Activated T-helper 1 cell treated with anti-CD3 and anti-CD28 coated beads, Interleukin-12 subunit alpha, Interleukin-12 subunit beta, Interleukin-2, Interleukin-4 antibody, amounts not matched to agents 30 ng/mL and 10 ng/mL and 1 ng/mL, durations not matched to agents 14 hours and 24 hours and 36 hours (primary cell): ENCODE data around the gene GIMAP5. TPM values are rescaled to one million over a fixed set of nuclear protein-coding genes. Genes with fewer than 3 reads are reported as not detected.
"Not testable (repeated sequence)": the region's sequence is repeated elsewhere in the genome, so short reads cannot be mapped to it uniquely, and the experiment has no call there.

Experiments
- DNase-seq: peaks from one replicate; pipeline ENCODE4 v3.0.0; 2021; ENCODE audit warnings: low spot score
- H3K27ac Mint-ChIP-seq: one replicate; pipeline ENCODE4 v1.8.0; 2021; ENCODE audit warnings: mild to moderate bottlenecking, mixed read lengths
- H3K27me3 Mint-ChIP-seq: one replicate; pipeline ENCODE4 v1.8.0; 2022; ENCODE audit warnings: mild to moderate bottlenecking, moderate library complexity, mixed read lengths; ENCODE audit not compliant: insufficient read depth
- H3K36me3 Mint-ChIP-seq: one replicate; pipeline ENCODE4 v1.8.0; 2021; ENCODE audit warnings: low read depth, mixed read lengths
- H3K4me1 Mint-ChIP-seq: one replicate; pipeline ENCODE4 v1.8.0; 2021; ENCODE audit warnings: low read depth, mixed read lengths
- H3K4me3 Mint-ChIP-seq: one replicate; pipeline ENCODE4 v1.8.0; 2021; ENCODE audit warnings: mild to moderate bottlenecking, moderate library complexity, mixed read lengths
- H3K9me3 Mint-ChIP-seq: one replicate; pipeline ENCODE4 v1.8.0; 2021; ENCODE audit warnings: mixed read lengths
- intact Hi-C: fragments of 100-400 bp; cut with micrococcal nuclease; formaldehyde crosslinking; loops from one replicate; pipeline ENCODE4 v1.15.1; 2024
- total RNA-seq: library from RNA; stranded (reverse); gene quantifications from 2 replicates; pipeline ENCODE4 v1.2.3, GENCODE V29; 2022

Gene GIMAP5
- total RNA-seq, 1 donor from 2014 or later, result 53.8 TPM

GRCh38 chr7:150755473-150756099 lies 18.4 kb downstream of the GIMAP5 start:
- peaks cover 54% of the 10 kb centered on the region for H3K4me1 Mint-ChIP-seq
- peak; percentile 68 for DNase-seq
- H3K4me3 Mint-ChIP-seq, result peak overlapping the region; percentile 70
- H3K36me3 Mint-ChIP-seq, result no peaks in the 10 kb centered on the region
- peak overlapping the region; percentile 90 for H3K27ac Mint-ChIP-seq
- peaks cover 4% of the 10 kb centered on the region for H3K9me3 Mint-ChIP-seq
- H3K27me3 Mint-ChIP-seq, result peaks cover 3% of the 10 kb centered on the region
- intact Hi-C loops, result loop anchor here (1.0 to 5.0 kb wide), 13 partner anchors 22 to 435 kb away; partner anchors contain the start of genes GIMAP2, GIMAP6, GIMAP7 and ZNF775

GRCh38 chr7:150756166-150756565 lies 18.9 kb downstream of the GIMAP5 start:
- peak overlapping the region; percentile 70 for H3K4me3 Mint-ChIP-seq
- peaks cover 50% of the 10 kb centered on the region for H3K4me1 Mint-ChIP-seq
- no peak for DNase-seq

DNA sequence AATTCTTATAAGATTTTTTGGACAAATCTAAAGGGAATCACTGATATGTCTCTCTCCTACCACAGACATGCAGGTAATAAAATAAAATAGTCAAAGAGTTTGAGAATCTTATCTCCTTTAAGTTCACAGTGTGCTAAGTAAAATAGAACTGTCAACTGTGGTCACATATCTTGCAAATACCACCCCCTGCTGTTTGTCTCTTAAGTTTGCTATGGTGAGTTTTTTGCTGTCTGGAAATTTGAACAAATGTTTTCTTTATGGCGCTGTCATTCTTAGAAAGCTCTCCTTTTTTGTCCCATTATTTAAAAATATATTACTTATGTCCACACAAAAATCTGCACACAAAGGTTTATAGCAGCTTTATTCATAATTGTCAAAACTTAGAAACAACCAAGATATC lies 19.6 kb downstream of the GIMAP5 start:
- Mint-ChIP-seq H3K27ac (peak overlapping the region; percentile 90), H3K27me3 (peaks cover 5% of the 10 kb centered on the region), H3K36me3 (peaks cover 5% of the 10 kb centered on the region), H3K4me1 (peaks cover 48% of the 10 kb centered on the region), H3K9me3 (peaks cover 12% of the 10 kb centered on the region), H3K4me3 (no peak overlapping the region)
- no peak for DNase-seq
- intact Hi-C loops, result loop anchor here (1.0 to 5.0 kb wide), 5 partner anchors 309 to 471 kb away; partner anchors contain the start of gene ZNF775

More at GRCh38 chr7:150756166-150756565, 18.9 kb downstream of the GIMAP5 start:
- intact Hi-C loops, result loop anchor here (5.0 kb wide), 1 partner anchor 379 kb away; the partner anchor contains the start of gene ZNF775
- peak overlapping the region; percentile 90 for H3K27ac Mint-ChIP-seq
- H3K36me3 Mint-ChIP-seq, result peaks cover under 1% of the 10 kb centered on the region
- peaks cover 3% of the 10 kb centered on the region for H3K27me3 Mint-ChIP-seq
- peaks cover 5% of the 10 kb centered on the region for H3K9me3 Mint-ChIP-seq

DNA sequence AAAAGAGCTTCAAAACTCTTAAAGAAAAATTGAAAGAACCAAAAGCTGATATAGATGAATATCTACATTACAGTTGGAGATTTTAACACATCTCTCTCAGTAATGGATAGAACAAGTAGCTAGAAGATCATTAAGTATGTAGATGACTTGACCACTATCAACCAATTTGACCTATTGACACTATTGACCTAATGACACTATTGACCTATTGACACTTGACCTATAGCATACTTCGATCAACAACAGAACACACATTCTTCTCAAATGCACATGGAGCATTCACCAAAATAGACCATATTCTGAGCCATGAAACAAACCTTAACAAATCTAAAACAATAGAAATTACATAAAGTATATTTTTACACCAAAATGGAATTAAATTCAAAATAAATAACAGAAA lies 22.3 kb downstream of the GIMAP5 start:
- Mint-ChIP-seq H3K9me3 (peaks cover 10% of the 10 kb centered on the region), H3K4me3 (no peak overlapping the region), H3K36me3 (peaks cover 5% of the 10 kb centered on the region), H3K4me1 (peaks cover 27% of the 10 kb centered on the region), H3K27me3 (peaks cover 9% of the 10 kb centered on the region), H3K27ac (no peak overlapping the region)
- intact Hi-C loops, result loop anchor here (5.0 kb wide), 1 partner anchor 382 kb away; the partner anchor contains the start of gene ZNF775
- no peak for DNase-seq

GRCh38 chr7:150766334-150766709 lies 29.1 kb downstream of the GIMAP5 start:
- H3K9me3 Mint-ChIP-seq, result peaks cover 8% of the 10 kb centered on the region
- no peak overlapping the region for H3K4me3 Mint-ChIP-seq
- H3K4me1 Mint-ChIP-seq, result no peaks in the 10 kb centered on the region
- DNase-seq, result no peak
- intact Hi-C loops, result no loop called here
- peaks cover 3% of the 10 kb centered on the region for H3K36me3 Mint-ChIP-seq
- H3K27me3 Mint-ChIP-seq, result peaks cover 11% of the 10 kb centered on the region
- H3K27ac Mint-ChIP-seq, result no peak overlapping the region

DNA sequence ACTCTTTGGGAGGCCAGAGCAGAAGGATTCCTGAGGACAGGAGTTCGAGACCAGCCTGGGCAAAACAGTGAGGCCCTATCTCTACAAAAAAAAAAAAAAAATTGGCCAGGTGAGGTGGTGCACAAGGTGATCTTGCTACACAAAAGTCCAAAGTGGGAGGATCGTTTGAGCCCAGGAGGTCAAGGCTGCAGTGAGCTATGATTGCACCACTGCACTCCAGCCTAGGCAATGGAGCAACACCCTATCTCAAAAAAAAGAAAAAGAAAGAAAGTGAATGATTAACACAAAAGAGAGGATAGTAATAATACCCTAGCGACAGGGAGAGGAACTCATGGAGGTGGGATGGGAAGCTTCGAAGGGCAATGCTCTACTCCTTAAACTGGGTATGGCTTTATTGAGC lies 32.5 kb downstream of the GIMAP5 start:
- Mint-ChIP-seq H3K27me3 (peaks cover 15% of the 10 kb centered on the region), H3K27ac (no peak overlapping the region), H3K4me1 (no peaks in the 10 kb centered on the region), H3K9me3 (peaks cover 14% of the 10 kb centered on the region), H3K36me3 (no peaks in the 10 kb centered on the region), H3K4me3 (no peak overlapping the region)
- intact Hi-C loops, result no loop called here
- no peak for DNase-seq

- H3K36me3 Mint-ChIP-seq, H3K4me1 Mint-ChIP-seq, H3K27ac Mint-ChIP-seq, H3K4me3 Mint-ChIP-seq, intact Hi-C loops, DNase-seq: not testable (repeated sequence)
- Mint-ChIP-seq H3K27me3 (peaks cover 30% of the 10 kb centered on the region), H3K9me3 (peaks cover 14% of the 10 kb centered on the region)
These were observed 36.9 kb downstream of the GIMAP5 start for GRCh38 chr7:150774131-150774530.

GRCh38 chr7:150778014-150778737 lies 41.0 kb downstream of the GIMAP5 start:
- Mint-ChIP-seq H3K9me3 (peaks cover 8% of the 10 kb centered on the region), H3K27ac (no peak overlapping the region), H3K27me3 (peaks cover 29% of the 10 kb centered on the region), H3K4me1 (peaks cover 9% of the 10 kb centered on the region), H3K36me3 (no peaks in the 10 kb centered on the region), H3K4me3 (no peak overlapping the region)
- intact Hi-C loops, result loop anchor here (1.0 to 5.0 kb wide), 3 partner anchors 99 to 333 kb away; no protein-coding TSS in a partner anchor
- DNase-seq, result no peak

DNA sequence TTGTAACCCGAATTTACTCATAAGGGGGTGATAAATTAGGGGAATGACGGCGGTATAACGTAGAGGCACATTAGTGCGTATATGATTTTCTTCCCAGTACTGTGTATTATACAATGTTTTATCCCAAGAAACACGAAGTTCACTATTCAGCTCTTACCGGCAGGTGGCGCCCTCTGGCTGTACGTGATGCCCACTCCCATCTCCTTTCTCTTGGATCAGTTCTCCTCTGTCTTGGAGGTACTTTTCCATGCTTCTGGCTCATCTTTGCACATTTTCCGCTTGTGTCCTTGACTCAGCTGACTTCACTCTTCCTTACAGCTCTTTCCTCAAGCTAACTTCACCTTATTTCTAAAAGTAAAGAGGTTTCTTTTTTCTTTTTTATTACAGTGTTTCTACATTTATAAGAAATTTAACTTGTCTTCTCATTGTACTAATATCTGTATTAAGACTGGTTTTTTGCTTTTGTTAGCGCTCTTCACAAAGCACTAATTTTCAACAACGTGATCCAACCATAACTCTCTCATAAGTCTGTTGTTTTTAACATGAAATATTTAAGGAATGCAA lies 41.6 kb downstream of the GIMAP5 start:
- DNase-seq, result peak; percentile 54
- peaks cover 9% of the 10 kb centered on the region for H3K4me1 Mint-ChIP-seq
- H3K27me3 Mint-ChIP-seq, result peaks cover 29% of the 10 kb centered on the region
- no peaks in the 10 kb centered on the region for H3K36me3 Mint-ChIP-seq
- H3K9me3 Mint-ChIP-seq, result peaks cover 4% of the 10 kb centered on the region
- H3K27ac Mint-ChIP-seq, result no peak overlapping the region
- H3K4me3 Mint-ChIP-seq, result no peak overlapping the region
- intact Hi-C loops, result loop anchor here (1.0 to 5.0 kb wide), 3 partner anchors 98 to 332 kb away; no protein-coding TSS in a partner anchor

DNA sequence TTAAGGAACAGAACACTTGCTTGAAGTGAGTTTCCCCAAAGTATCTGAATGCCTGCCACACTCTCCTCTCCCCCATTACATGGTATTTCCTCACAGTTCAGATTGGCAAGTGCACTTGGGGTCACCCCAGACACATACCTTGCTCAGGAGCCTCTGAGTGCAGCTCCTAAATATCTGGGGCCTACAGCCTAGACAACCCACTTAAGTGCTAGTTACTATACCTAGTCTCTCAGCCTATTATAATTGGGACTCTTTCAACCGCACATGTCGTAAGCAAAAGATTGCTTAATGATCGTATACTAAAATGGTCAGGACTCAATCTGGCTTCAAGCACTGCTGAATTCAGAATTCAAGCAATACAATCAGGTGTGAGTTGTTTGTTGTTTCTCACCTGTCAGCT lies 43.1 kb downstream of the GIMAP5 start:
- intact Hi-C loops, result loop anchor here (5.0 kb wide), 1 partner anchor 117 kb away; no protein-coding TSS in a partner anchor
- no peak overlapping the region for H3K27ac Mint-ChIP-seq
- H3K9me3 Mint-ChIP-seq, result no peaks in the 10 kb centered on the region
- no peak for DNase-seq
- H3K4me1 Mint-ChIP-seq, result peaks cover 9% of the 10 kb centered on the region
- no peak overlapping the region for H3K4me3 Mint-ChIP-seq
- no peaks in the 10 kb centered on the region for H3K36me3 Mint-ChIP-seq
- peaks cover 29% of the 10 kb centered on the region for H3K27me3 Mint-ChIP-seq

DNA sequence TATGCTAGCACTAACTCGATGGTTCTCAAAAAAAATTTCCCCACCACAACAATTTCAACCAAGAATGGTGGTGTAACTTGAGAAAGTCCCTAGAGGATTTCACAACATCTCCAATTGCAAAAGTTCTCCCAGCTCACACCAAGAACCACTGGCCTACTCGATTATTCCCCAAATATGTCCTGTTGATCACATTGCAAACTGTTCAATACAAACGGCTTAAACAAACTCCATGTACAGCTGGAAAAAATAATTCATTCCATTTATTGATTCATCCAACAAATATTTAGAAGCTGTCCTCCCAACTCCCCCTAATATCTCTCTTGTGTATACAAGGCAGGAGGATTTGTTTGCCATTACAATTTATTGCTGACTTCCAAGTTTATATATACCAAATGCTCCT lies 43.9 kb downstream of the GIMAP5 start:
- Mint-ChIP-seq H3K27ac (no peak overlapping the region), H3K27me3 (peaks cover 27% of the 10 kb centered on the region), H3K4me1 (peaks cover 14% of the 10 kb centered on the region), H3K36me3 (no peaks in the 10 kb centered on the region), H3K9me3 (no peaks in the 10 kb centered on the region), H3K4me3 (no peak overlapping the region)
- intact Hi-C loops, result loop anchor here (5.0 kb wide), 1 partner anchor 116 kb away; no protein-coding TSS in a partner anchor
- DNase-seq, result no peak

DNA sequence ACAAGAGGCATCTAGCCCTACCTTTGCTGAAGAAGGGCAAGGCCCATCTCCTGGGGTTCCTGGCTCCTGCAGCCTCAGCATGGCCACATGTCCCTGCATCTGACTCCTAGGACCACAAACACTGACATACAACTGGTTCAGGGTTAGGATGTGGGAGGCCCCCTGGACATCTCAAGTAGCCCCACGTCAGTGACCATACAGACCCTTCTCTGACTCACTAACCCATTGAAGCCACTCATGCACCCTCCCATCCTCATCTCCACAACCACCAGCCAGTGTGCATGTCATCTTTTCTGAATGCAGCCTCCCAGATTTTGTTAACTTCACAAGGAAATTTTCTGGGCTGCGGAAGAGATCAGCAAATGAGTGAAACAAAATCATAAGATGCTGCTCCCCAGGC lies 44.7 kb downstream of the GIMAP5 start:
- intact Hi-C loops, result loop anchor here (5.0 kb wide), 1 partner anchor 115 kb away; no protein-coding TSS in a partner anchor
- H3K27me3 Mint-ChIP-seq, result peaks cover 23% of the 10 kb centered on the region
- H3K36me3 Mint-ChIP-seq, result no peaks in the 10 kb centered on the region

More for the DNA sequence above, 44.7 kb downstream of the GIMAP5 start:
- H3K4me3 Mint-ChIP-seq, result no peak overlapping the region
- H3K4me1 Mint-ChIP-seq, result peaks cover 14% of the 10 kb centered on the region
- H3K27ac Mint-ChIP-seq, result no peak overlapping the region
- H3K9me3 Mint-ChIP-seq, result no peaks in the 10 kb centered on the region
- DNase-seq, result no peak
